IPS-NIHi7 (cell line): Measurements from ENCODE around the gene CDON.

Experiments
- DNase-seq: peaks from one replicate; pipeline ENCODE4 v3.0.0; 2012; ENCODE audit warnings: mixed read lengths; ENCODE audit errors: extremely low spot score

Gene CDON

GRCh38 chr11:126062679-126063506 is at the start of gene CDON:
Gene CDON, minus strand, starts transcription at chr11:126062866. Its CDS starts 39,390 bp downstream, at chr11:126023476.
- peak; percentile 99 for DNase-seq

GRCh38 chr11:126111458-126112116 is 48.9 kb upstream of the CDON start:
- no peak for DNase-seq

GRCh38 chr11:126109941-126110731 is 47.5 kb upstream of the CDON start:
- no peak for DNase-seq

GRCh38 chr11:126106594-126107328 is 44.1 kb upstream of the CDON start:
- DNase-seq: no peak

GRCh38 chr11:126105748-126106080 is 43.0 kb upstream of the CDON start:
- no peak for DNase-seq

GRCh38 chr11:126105022-126105747 is 42.5 kb upstream of the CDON start:
- DNase-seq: no peak

GRCh38 chr11:126104420-126104819 is 41.8 kb upstream of the CDON start:
- peak; percentile 95 for DNase-seq

GRCh38 chr11:126103150-126103549 is 40.5 kb upstream of the CDON start:
- no peak for DNase-seq

- no peak for DNase-seq
These were observed 39.8 kb upstream of the CDON start for GRCh38 chr11:126102436-126102981.

GRCh38 chr11:126101930-126102283 is 39.2 kb upstream of the CDON start:
- DNase-seq: no peak

GRCh38 chr11:126101251-126101929 is 38.7 kb upstream of the CDON start:
- no peak for DNase-seq

GRCh38 chr11:126100716-126101115 is 38.0 kb upstream of the CDON start:
- no peak for DNase-seq

GRCh38 chr11:126098204-126098769 is 35.6 kb upstream of the CDON start:
- DNase-seq: no peak

- no peak for DNase-seq
These were observed 33.1 kb upstream of the CDON start for GRCh38 chr11:126095745-126096144.

- DNase-seq: no peak
These were observed 27.8 kb upstream of the CDON start for GRCh38 chr11:126090452-126090851.

- DNase-seq: no peak
These were observed 26.3 kb upstream of the CDON start for GRCh38 chr11:126088999-126089398.

- no peak for DNase-seq
These were observed 23.6 kb upstream of the CDON start for GRCh38 chr11:126086248-126086647.

GRCh38 chr11:126084608-126084912 is 21.9 kb upstream of the CDON start:
- DNase-seq: no peak

GRCh38 chr11:126083829-126084607 is 21.4 kb upstream of the CDON start:
- DNase-seq: no peak
